ENCODE measurements around the gene PTPRCAP.

PTPRCAP gene

DNA sequence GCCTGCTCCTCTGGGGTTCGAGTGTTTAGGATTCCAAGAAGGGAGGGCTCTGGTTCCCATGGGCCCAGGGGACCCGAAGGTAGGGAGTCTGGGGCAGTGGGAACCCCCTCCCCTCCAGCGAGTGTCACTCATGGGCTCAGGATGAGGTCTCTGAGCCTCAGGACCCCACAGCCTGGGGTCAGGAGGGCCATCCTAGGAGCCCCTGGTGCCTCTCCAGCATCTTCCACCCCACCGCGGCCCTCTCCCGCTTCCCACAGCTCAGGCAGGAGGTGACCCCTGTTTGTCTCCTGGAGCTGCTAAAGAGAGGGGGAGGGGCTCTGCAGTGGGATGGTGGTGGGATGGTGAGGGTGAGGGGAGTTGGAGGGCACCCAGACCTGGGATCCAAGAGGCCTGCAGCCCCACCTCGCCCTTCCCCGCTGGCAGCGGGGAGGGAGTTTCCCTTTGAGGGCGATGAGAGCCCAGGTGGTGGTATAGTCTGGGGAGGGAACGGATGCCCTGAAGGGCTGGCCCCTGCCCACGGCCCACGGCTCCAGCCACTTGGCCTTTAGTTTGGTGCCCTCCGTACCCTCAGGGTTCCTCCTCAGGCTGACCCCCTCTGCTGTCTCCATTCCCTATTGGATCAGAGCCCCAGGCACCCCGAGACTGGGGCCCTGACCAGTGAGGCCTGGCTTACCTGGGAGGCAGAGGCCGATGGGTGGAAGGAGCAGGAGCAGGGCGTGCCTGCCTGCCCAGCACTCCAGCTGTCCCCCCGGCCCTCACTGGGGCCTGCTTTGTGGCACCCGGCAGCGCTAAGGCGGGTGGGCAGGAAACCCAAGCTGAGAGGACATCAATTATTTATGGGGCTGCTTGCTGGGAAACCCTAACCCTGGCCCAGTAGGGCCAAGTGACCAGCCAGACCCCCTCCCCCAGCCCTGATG lies 16.6 kb upstream of the PTPRCAP start:
- Mint-ChIP-seq H3K36me3 (no peaks in the 10 kb centered on the region), H3K4me3 (no peak overlapping the region), H3K9me3 (ENCODE audit: low read depth) (no peaks in the 10 kb centered on the region), H3K27me3 (no peaks in the 10 kb centered on the region), H3K27ac (no peak overlapping the region), H3K4me1 (ENCODE audit: low read depth) (peaks cover 13% of the 10 kb centered on the region)

DNA sequence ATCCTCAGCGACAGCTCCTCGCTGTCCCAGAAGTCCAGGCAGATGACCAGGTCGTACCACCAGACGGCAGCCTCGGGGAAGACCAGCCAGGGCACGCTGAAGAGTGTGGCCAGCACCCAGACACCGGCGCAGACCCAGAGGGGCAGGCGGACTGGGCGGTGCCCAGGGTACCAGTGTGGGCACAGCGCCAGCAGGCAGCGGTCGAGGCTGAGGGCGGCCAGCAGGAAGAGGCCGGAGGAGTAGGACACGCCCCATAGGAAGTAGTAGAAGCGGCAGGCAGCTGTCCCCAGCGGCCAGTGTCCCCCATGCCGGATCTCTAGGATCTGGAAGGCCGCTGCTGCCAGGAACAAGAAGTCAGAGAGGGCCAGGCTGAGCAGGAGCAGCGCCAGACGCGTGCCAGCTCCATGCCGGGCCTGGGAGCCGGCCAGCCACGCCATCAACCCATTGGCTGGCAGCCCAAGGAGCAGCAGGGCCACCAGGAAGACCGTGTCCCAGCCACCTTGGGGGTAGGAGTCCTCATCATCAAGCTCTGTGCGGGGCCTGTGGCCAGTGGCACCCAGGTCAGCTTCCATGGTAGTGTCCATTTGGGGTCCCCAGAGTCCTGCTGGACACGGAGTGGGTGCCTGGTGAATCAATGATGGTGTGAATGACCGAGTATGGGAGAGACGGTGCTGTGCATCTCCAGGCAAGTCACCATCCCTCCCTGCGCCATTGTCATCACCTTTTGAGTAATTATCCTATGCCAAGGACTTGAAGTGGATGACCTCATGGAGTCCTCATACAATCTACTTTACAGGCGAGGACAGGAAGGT lies 14.9 kb upstream of the PTPRCAP start, which contains the start of gene GPR152:
Gene GPR152, minus strand, starts transcription at position 589 of the 812 bp plus-strand sequence. Its CDS starts 5 bp downstream, at position 584.
- Mint-ChIP-seq H3K27ac (no peak within 1 kb of the TSS), H3K4me3 (no peak within 1 kb of the TSS), H3K9me3 (ENCODE audit: low read depth) (no peaks in the 10 kb centered on the region), H3K36me3 (no peaks in the 10 kb centered on the region), H3K4me1 (ENCODE audit: low read depth) (peaks cover 23% of the 10 kb centered on the region), H3K27me3 (no peaks in the 10 kb centered on the region)

DNA sequence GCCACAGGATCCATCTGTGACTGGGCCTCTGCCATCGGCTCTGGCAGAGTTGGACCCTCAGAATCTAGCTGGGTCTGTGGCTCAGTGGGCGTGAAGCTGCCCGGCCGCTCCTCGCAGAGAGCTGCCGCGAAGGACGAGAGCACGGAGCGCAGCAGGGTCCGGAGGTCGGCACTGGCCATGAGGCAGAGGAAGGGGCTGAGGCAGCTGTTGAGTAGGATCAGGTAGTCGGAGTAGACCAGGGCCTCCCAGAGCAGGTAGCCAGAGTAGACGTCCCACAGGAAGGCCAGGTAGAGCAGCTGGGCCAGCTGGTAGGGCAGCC lies 14.1 kb upstream of the PTPRCAP start:
- no peak overlapping the region for H3K27ac Mint-ChIP-seq

DNA sequence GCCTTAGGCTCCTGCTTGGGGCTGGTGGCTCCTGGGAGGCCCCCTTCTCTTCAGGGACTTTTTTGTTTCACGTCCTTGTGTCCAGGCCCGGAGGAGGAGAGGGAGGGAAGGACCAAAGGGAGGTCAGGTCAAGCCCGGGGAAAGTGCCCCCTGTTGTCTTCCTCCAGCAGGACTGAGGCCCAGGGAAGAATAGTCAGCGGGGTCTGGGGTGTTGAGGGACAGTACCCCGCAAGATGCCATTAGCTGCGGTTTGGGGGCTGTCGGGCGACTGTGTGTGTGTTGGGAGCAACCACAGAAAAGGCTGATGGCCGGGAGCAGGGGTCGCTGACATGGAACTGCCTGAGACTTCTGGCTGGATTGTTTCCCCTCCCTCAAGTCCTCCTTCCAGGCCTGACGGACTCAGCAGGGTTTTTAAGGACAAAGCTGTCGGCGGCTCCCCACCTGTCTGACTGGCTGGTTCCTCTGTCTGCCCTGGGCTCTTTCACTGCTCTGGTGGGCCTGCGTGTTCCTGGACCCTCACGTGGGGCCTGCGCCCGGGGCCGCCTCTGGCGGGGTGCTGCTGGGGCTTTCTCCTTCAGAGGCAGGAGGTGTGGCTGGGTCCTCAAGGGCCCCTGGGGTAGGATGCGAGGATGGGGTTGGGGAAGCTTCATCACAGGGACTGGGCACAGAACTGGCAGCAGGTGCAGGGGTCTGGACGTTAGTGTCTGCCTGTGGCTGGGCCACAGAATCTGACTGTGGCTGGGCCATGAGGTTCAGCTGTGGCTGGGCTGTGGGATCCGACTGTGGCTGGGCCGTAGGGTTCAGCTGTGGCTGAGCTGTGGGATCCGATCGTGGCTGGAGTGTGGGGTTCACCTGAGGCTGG lies 13.5 kb upstream of the PTPRCAP start:
- Mint-ChIP-seq H3K4me3 (no peak overlapping the region), H3K9me3 (ENCODE audit: low read depth) (no peaks in the 10 kb centered on the region), H3K27me3 (no peaks in the 10 kb centered on the region), H3K27ac (no peak overlapping the region), H3K4me1 (ENCODE audit: low read depth) (peaks cover 31% of the 10 kb centered on the region), H3K36me3 (no peaks in the 10 kb centered on the region)

More for the DNA sequence above, 14.1 kb upstream of the PTPRCAP start:
- no peak overlapping the region for H3K4me3 Mint-ChIP-seq
- H3K9me3 Mint-ChIP-seq (ENCODE audit: low read depth): no peaks in the 10 kb centered on the region
- H3K27me3 Mint-ChIP-seq: no peaks in the 10 kb centered on the region
- no peaks in the 10 kb centered on the region for H3K36me3 Mint-ChIP-seq
- peaks cover 28% of the 10 kb centered on the region for H3K4me1 Mint-ChIP-seq (ENCODE audit: low read depth)

DNA sequence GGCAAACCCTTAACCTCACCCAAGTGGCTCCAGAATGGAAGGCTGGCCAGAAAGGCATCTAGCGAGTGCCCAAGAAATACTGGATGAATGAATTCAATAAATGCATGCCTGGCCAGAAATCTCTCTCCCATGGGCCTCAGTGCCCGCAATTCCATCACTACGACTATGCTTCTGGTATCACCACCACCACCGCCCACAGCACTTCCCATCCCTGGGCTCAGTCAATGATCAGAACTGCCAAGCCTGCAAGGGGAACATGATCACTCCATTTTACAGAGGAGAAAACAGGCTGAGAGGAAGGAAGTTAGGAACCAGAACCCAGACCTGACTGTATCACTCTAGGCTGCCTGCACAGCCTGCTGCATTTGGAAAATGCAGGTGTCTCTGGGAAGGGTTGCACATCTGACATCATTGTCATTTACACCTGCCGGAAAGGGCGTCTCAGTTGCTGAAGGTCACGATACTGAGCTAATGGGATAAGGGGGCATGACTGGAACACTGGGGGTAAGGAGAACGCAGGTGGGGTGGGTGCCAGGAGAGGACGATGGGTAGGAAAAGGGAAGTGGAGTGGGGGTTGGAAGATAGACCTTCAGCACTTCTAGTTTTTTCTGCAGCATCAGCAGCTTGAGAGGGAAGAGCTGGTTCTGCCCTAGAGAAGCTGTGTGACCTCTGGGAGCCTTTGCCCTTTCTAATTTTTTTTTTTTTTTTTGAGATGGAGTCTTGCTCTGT lies 11.8 kb upstream of the PTPRCAP start:
- H3K4me1 Mint-ChIP-seq (ENCODE audit: low read depth): peaks cover 49% of the 10 kb centered on the region
- no peaks in the 10 kb centered on the region for H3K9me3 Mint-ChIP-seq (ENCODE audit: low read depth)
- no peaks in the 10 kb centered on the region for H3K36me3 Mint-ChIP-seq
- no peak overlapping the region for H3K4me3 Mint-ChIP-seq
- peak overlapping the region; percentile 52 for H3K27ac Mint-ChIP-seq
- no peaks in the 10 kb centered on the region for H3K27me3 Mint-ChIP-seq

DNA sequence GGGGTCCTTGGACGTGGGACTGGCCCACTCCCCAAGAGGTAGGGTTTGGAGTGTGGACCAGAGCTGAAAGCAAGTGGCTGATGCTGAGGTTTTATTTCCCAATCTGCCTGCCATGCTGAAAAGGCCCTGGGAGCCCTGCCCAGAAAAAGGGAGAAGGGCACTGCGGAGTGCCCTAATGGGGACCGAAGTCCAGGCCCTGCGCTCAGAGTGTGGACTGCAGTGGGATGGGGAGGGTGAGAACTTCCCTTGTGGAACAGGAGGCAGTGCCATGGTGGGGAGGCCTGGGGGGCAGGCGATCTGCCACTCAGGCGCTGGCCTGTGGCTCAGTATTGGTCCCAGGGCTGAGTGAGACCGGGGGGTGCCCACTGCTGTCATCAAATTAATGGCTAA lies 10.7 kb upstream of the PTPRCAP start:
- no peaks in the 10 kb centered on the region for H3K36me3 Mint-ChIP-seq
- no peaks in the 10 kb centered on the region for H3K9me3 Mint-ChIP-seq (ENCODE audit: low read depth)
- peak overlapping the region; percentile 41 for H3K27ac Mint-ChIP-seq
- H3K4me3 Mint-ChIP-seq: peak overlapping the region; percentile 7
- peaks cover 52% of the 10 kb centered on the region for H3K4me1 Mint-ChIP-seq (ENCODE audit: low read depth)
- no peaks in the 10 kb centered on the region for H3K27me3 Mint-ChIP-seq

DNA sequence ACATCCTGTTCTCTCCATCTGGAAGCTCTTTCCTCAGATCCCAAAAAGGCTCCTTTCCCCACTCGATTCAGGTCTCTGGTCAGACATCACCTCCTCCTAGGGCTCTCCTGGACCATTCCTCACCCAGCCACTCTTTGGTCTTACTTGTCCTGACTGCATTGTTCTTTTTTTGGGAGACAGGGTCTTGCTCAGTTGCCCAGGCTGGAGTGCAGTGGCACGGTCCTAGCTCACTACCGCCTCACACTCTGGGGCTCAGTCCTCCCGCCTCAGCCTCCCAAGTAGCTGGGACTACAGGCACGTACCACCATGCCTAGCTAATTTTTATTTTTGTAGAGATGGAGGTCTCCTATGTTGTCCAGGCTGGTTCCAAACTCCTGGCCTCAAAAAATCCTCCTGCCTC lies 8.0 kb upstream of the PTPRCAP start:
- no peaks in the 10 kb centered on the region for H3K9me3 Mint-ChIP-seq (ENCODE audit: low read depth)
- peak overlapping the region; percentile 86 for H3K27ac Mint-ChIP-seq
- no peaks in the 10 kb centered on the region for H3K36me3 Mint-ChIP-seq
- peaks cover 68% of the 10 kb centered on the region for H3K4me1 Mint-ChIP-seq (ENCODE audit: low read depth)
- H3K27me3 Mint-ChIP-seq: no peaks in the 10 kb centered on the region
- peak overlapping the region; percentile 46 for H3K4me3 Mint-ChIP-seq

DNA sequence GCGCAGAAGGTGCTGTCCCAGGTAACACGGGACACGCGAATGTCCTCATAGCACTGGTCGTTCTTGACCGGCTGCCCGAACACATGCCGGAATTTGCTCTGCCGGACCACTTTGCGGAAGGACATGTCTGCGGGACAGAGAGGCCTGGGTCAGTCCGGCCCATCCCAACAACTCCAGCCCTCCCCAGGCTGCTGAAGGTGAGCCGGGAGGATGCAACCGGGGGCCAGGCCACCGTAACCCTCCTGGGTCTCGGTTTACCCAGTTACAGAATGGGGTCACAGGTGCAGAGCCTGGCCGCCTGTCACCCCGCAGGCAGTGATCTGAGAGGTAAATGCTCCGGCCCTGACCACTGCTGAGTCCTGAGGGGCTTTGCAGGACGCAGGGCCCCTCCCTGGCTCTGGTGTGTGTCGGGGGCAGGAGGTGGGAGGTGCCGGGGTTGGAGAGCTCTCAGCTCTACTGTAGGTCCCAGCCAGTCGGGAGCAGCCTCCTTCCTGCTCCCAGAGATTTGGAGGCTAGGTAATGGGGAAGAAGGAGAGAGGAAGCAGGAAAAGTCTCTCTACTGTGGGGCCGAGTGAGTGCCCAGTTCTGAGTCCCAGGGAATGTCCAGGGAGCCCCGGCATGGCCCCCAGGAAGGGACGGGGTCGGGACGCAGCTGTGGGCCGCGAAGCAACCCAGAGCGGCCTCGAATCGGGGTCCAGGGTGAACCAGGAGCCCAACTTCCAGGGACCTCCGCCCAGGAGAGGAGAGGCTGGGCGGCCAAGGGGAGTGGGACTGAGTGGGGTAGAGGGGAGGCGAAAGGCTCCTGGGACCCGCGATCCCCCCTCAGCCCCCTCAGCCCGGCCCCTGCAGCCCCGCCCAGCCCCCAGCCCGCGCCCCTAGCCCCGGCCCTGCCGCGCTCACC lies 5.3 kb upstream of the PTPRCAP start:
- peak overlapping the region; percentile 78 for H3K27ac Mint-ChIP-seq
- peaks cover 69% of the 10 kb centered on the region for H3K4me1 Mint-ChIP-seq (ENCODE audit: low read depth)
- no peaks in the 10 kb centered on the region for H3K36me3 Mint-ChIP-seq
- no peaks in the 10 kb centered on the region for H3K9me3 Mint-ChIP-seq (ENCODE audit: low read depth)
- H3K4me3 Mint-ChIP-seq: peak overlapping the region; percentile 72
- no peaks in the 10 kb centered on the region for H3K27me3 Mint-ChIP-seq

DNA sequence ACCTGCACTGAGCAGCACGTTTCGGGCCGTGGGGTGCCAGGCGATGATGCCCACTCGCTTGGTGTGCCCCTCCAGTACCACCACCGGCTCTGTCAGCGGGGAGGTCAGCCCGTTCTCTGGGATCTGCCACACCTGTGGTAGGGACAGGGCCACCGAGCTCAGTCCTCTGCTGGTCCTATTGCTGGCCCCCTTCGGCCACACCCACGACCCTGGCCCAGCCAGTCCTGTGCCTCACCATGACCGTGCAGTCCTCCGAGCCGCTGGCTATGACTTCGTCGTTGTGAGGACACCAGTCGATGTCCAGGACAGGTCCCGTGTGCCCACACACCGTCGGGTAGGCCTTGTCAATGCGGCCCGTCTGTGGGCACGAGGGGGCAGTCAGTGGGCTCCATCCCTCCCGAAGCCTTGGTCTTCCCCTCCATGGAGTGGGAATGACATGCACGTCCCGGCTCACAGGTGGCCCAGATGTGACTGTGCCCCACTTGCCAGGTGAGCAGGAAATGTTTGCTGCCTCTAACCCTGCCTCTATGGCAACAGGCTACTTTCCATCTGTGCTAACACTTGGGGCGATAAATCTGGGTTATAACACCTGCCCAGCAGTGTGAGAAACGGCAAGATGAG lies 4.4 kb upstream of the PTPRCAP start:
- no peaks in the 10 kb centered on the region for H3K27me3 Mint-ChIP-seq
- H3K27ac Mint-ChIP-seq: peak overlapping the region; percentile 54
- H3K4me3 Mint-ChIP-seq: peak overlapping the region; percentile 61
- peaks cover 65% of the 10 kb centered on the region for H3K4me1 Mint-ChIP-seq (ENCODE audit: low read depth)
- no peaks in the 10 kb centered on the region for H3K9me3 Mint-ChIP-seq (ENCODE audit: low read depth)
- H3K36me3 Mint-ChIP-seq: no peaks in the 10 kb centered on the region

DNA sequence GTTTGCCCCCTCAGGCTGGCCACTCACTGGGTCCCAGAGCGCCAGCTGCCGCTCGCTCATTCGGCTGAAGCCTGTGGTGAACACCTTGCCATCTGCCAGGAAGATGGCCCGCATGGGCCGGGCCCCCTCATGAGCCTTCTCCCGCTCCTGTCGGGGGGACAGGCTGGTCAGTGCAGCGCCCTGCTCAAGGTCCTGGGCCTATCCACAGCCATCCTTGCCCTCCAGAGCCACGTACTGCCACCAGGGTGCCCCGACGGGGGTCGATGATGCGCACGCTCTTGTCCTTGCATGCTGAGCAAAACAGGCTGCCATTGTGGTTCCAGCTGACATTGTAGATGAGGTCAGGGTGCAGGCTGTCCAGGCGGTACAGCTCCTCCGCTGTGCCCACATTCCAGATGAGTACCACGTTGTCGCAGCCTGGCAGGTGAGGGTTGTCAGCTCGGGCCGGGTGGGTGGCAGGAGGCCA lies 3.6 kb upstream of the PTPRCAP start:
- Mint-ChIP-seq H3K4me1 (ENCODE audit: low read depth) (peaks cover 64% of the 10 kb centered on the region), H3K36me3 (no peaks in the 10 kb centered on the region), H3K9me3 (ENCODE audit: low read depth) (no peaks in the 10 kb centered on the region)

DNA sequence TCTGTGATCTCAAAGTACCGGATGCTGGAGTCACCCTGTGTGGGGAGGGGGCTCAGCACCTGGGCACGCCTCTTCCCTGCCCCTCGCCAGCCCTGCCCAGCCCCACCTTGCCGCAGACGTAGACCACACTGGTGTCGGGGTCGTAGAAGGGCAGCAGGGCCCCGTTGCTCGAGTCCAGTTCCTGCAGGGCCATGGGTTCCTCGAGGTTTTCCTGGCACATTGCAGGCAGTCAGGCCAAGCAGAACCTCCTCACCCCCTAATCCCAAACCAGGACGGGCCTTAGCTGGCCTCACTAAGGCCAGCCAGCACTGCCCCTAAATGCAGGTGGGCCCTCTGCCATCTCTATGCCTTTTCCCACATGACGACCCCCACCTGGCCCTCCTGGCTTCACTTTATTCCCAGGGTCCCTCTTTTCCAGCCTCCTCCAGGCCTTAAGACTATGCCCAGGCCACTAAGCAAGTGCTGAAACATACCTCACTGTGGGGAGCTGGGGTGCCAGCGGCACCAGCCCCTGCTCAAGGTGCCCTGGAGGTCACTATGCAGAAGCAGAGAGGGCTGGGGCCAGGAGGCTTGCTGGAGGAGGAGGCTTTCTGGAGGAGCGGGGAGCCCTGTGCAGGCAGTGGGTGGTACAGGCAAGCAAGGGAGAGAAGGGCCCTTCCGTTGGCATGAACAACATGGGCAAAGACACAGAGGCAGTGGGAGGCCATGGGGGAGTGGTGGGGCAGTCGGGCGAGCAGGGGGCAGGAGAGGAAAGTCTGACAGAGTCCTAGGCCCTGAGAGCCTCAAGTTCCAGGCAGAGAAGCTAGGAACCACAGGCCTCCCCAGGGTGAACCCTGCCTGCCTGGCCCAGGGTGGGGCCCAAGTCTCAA lies 3.0 kb upstream of the PTPRCAP start:
- Mint-ChIP-seq H3K27ac (peak overlapping the region; percentile 83), H3K27me3 (no peaks in the 10 kb centered on the region), H3K4me3 (peak overlapping the region; percentile 94), H3K4me1 (ENCODE audit: low read depth) (peaks cover 58% of the 10 kb centered on the region), H3K9me3 (ENCODE audit: low read depth) (no peaks in the 10 kb centered on the region), H3K36me3 (no peaks in the 10 kb centered on the region)

More for the DNA sequence above, 3.6 kb upstream of the PTPRCAP start:
- Mint-ChIP-seq H3K4me3 (peak overlapping the region; percentile 38), H3K27ac (peak overlapping the region; percentile 28), H3K27me3 (no peaks in the 10 kb centered on the region)
